HepG2 (cell line): ENCODE measurements around the gene SIRT7. TPM values are rescaled to one million over a fixed set of nuclear protein-coding genes. Genes with fewer than 3 reads are reported as not detected.

Source experiments
- ATAC-seq: fragments of 200-7000 bp; cut with Tn5 transposase; 3 replicates; pipeline ENCODE4 v1.9.1; 2020; ENCODE audit warnings: mild to moderate bottlenecking, moderate library complexity
- BruUV-seq: library from RNA; stranded (reverse); fragments of 400-500 nt; replicated peaks from 2 replicates; lab custom pipeline; 2021; lab: Mats Ljungman, UMichigan
- CTCF ChIA-PET: fragments of 300-600 bp; formaldehyde crosslinking; extraction: SDS; loops from one replicate; lab custom pipeline; 2021; ENCODE audit warnings: low total read pairs, inconsistent platforms, low intra/inter-chr PET ratio; lab: Yijun Ruan, JAX
- POLR2A ChIA-PET: fragments of 350-600 bp; sonication (Branson Sonifier 250); formaldehyde crosslinking; loops from one replicate; lab custom pipeline; 2020; ENCODE audit warnings: antibody characterized with exemption, inconsistent platforms; lab: Yijun Ruan, JAX
- DNase-seq: peaks from one replicate; pipeline ENCODE4 v3.0.0-alpha.2; 2015; ENCODE audit warnings: low spot score
- FAIRE-seq: peaks from 3 replicates; lab custom pipeline; 2011; peaks lifted over from hg19 to GRCh38; lab: Jason Lieb, UNC
- H2AFZ ChIP-seq: one replicate; pipeline ENCODE4 v1.6.1; 2011; ENCODE audit warnings: low read length, inconsistent platforms
- H3K27ac ChIP-seq: fragments of 300-600 bp; 3 replicates; pipeline ENCODE4 v1.8.0; 2011; ENCODE audit warnings: mixed run types, mild to moderate bottlenecking, mixed read lengths, low read length, inconsistent platforms; ENCODE audit not compliant: insufficient read depth; ENCODE audit errors: extremely low read length
- H3K27me3 ChIP-seq, 2 experiments: fragments of 200-600 bp in 1 of 2; 2 replicates in 1 of 2; 3 replicates in 1 of 2; pipeline versions ENCODE4 v1.6.0 to v1.8.0; 2011; ENCODE audit warnings: low read length in 2 of 2, mild to moderate bottlenecking in 2 of 2, moderate library complexity in 2 of 2, inconsistent platforms in 1 of 2; ENCODE audit not compliant: insufficient read depth in 2 of 2, control insufficient read depth in 1 of 2
- H3K36me3 ChIP-seq, 2 experiments: fragments of 200-600 bp in 1 of 2; replicated peaks in 1 of 2; 2 replicates in 1 of 2; 3 replicates in 1 of 2; pipeline versions ENCODE4 v1.5.1 to v1.8.0; 2011; ENCODE audit warnings: low read length in 2 of 2, inconsistent platforms in 1 of 2; ENCODE audit not compliant: insufficient read depth in 2 of 2, control insufficient read depth in 1 of 2
- H3K4me1 ChIP-seq: 2 replicates; pipeline ENCODE4 v1.5.1; 2012; ENCODE audit warnings: low read length, inconsistent platforms; ENCODE audit not compliant: insufficient read depth
- H3K4me2 ChIP-seq: 2 replicates; pipeline ENCODE4 v1.6.0; 2011; ENCODE audit warnings: low read depth, low read length, inconsistent platforms
- H3K4me3 ChIP-seq, 3 experiments: fragments of 200-600 bp in 1 of 3; sonication (generic), shearing (Covaris generic) in 1 of 3; replicated peaks in 1 of 3; 2 replicates each; pipeline ENCODE4 v1.5.1; 2011 to 2016; ENCODE audit warnings: low read length in 3 of 3, inconsistent platforms in 2 of 3, low read depth in 2 of 3, mild to moderate bottlenecking in 2 of 3, control low read depth in 1 of 3, mixed read lengths in 1 of 3; ENCODE audit not compliant: insufficient read depth in 1 of 3
- H3K79me2 ChIP-seq: one replicate; pipeline ENCODE4 v1.6.1; 2011; ENCODE audit warnings: low read length, inconsistent platforms; ENCODE audit not compliant: insufficient read depth
- H3K9ac ChIP-seq: 2 replicates; pipeline ENCODE4 v1.6.0; 2011; ENCODE audit warnings: mild to moderate bottlenecking, low read depth, low read length, inconsistent platforms; ENCODE audit not compliant: insufficient read depth
- H3K9me3 ChIP-seq: 2 replicates; pipeline ENCODE4 v1.5.1; 2012; ENCODE audit warnings: mild to moderate bottlenecking, low read length
- H4K20me1 ChIP-seq: 2 replicates; pipeline ENCODE4 v1.6.0; 2011; ENCODE audit warnings: inconsistent platforms, mild to moderate bottlenecking, low read length, moderate library complexity; ENCODE audit not compliant: insufficient read depth
- AGO2 ChIP-seq: fragments of 200-400 bp; formaldehyde crosslinking; optimal IDR thresholded peaks from 2 replicates; pipeline ENCODE3; 2017; ENCODE audit warnings: mild to moderate bottlenecking, low read depth, low read length, moderate library complexity
- CENPT ChIP-seq: sonication (generic); formaldehyde crosslinking; IDR thresholded peaks from 2 replicates; pipeline ENCODE4 v1.8.0; 2022; ENCODE audit warnings: low read depth, mild to moderate bottlenecking, moderate library complexity, missing genetic modification reagents
- MAFF ChIP-seq: IDR thresholded peaks from 2 replicates; pipeline ENCODE4 v1.6.1; 2011; ENCODE audit warnings: low read depth, low read length, improper control_type of control experiment
- MAFG ChIP-seq: sonication (generic); formaldehyde crosslinking; IDR thresholded peaks from 2 replicates; pipeline ENCODE4 v1.5.1; 2020; ENCODE audit warnings: mild to moderate bottlenecking, missing genetic modification reagents
- MAFK ChIP-seq, 2 experiments: IDR thresholded peaks in 1 of 2; conservative IDR thresholded peaks in 1 of 2; 2 replicates each; pipeline ENCODE4 v1.6.1; 2011; ENCODE audit warnings: improper control_type of control experiment in 2 of 2, low read length in 2 of 2
- NRL ChIP-seq: sonication (generic); formaldehyde crosslinking; IDR thresholded peaks from 2 replicates; pipeline ENCODE4 v1.5.0; 2020; ENCODE audit warnings: missing genetic modification reagents, mild to moderate bottlenecking, moderate library complexity, borderline replicate concordance
- PRPF4 ChIP-seq: fragments of 200-400 bp; formaldehyde crosslinking; IDR thresholded peaks from 2 replicates; pipeline ENCODE4 v1.6.1; 2016; ENCODE audit warnings: low read length, low read depth; ENCODE audit not compliant: poor library complexity, severe bottlenecking
- ZNF768 ChIP-seq: sonication (generic); formaldehyde crosslinking; IDR thresholded peaks from 2 replicates; pipeline ENCODE4 v1.4.0; 2020; ENCODE audit warnings: missing genetic modification reagents
- WGBS: methylation state at CpG from one replicate; pipeline ENCODE4 v1.1.6; 2017; ENCODE audit warnings: low lambda C conversion rate; 5-methylcytosine and 5-hydroxymethylcytosine counted together
- in situ Hi-C: cut with HindIII; loops from 2 replicates; pipeline ENCODE4 v1.10.0; 2017; ENCODE audit warnings: low pct_unique_long_range_greater_than_20kb; ENCODE audit not compliant: extremely low pct_ligation_motif_present
- intact Hi-C: fragments of 100-400 bp; cut with micrococcal nuclease; formaldehyde crosslinking; loops from one replicate; pipeline ENCODE4 v1.10.0; 2022; ENCODE audit not compliant: unreplicated experiment
- polyA plus RNA-seq, 8 experiments: library from polyadenylated mRNA; depleted of rRNA in 3 of 8; stranded (reverse) in 7 of 8; unstranded in 1 of 8; fragments of >200 nt; fragmentation: Illumina TruSeq in 4 of 8; extraction: Trizol in 4 of 8; gene quantifications; 2 replicates each; pipeline versions ENCODE4 v1.2.1 to v1.2.3, GENCODE V29; 2011 to 2016; ENCODE audit warnings: low read depth in 4 of 8, missing spikeins in 1 of 8, mixed read lengths in 1 of 8; ENCODE audit not compliant: insufficient read depth in 1 of 8
- total RNA-seq, 5 experiments: library from RNA; depleted of rRNA; stranded (reverse); fragments of >200 nt; fragmentation: Illumina TruSeq; extraction: Trizol; gene quantifications; 2 replicates each; pipeline ENCODE4 v1.2.3, GENCODE V29; 2016; ENCODE audit warnings: low read depth in 1 of 5
- TF ChIP-seq, protein P1 (sequence below): IDR thresholded peaks from 2 replicates; pipeline ENCODE4 v1.6.1; 2016; ENCODE audit warnings: mild to moderate bottlenecking, missing biosample characterization, missing genetic modification reagents
- TF ChIP-seq, protein P2 (sequence below): sonication (generic); formaldehyde crosslinking; IDR thresholded peaks from 2 replicates; pipeline ENCODE4 v1.4.0; 2020; ENCODE audit warnings: missing genetic modification reagents
- TF ChIP-seq, protein P3 (sequence below): sonication (generic); formaldehyde crosslinking; IDR thresholded peaks from 2 replicates; pipeline ENCODE4 v1.5.0; 2020; ENCODE audit warnings: mild to moderate bottlenecking, missing genetic modification reagents

Gene SIRT7
- total and polyA plus RNA-seq, 2 of the 13 experiments (the other 11 are each of a cell fraction or from before 2014, with no cell fraction given), result 8.3 to 24.8 TPM

DNA sequence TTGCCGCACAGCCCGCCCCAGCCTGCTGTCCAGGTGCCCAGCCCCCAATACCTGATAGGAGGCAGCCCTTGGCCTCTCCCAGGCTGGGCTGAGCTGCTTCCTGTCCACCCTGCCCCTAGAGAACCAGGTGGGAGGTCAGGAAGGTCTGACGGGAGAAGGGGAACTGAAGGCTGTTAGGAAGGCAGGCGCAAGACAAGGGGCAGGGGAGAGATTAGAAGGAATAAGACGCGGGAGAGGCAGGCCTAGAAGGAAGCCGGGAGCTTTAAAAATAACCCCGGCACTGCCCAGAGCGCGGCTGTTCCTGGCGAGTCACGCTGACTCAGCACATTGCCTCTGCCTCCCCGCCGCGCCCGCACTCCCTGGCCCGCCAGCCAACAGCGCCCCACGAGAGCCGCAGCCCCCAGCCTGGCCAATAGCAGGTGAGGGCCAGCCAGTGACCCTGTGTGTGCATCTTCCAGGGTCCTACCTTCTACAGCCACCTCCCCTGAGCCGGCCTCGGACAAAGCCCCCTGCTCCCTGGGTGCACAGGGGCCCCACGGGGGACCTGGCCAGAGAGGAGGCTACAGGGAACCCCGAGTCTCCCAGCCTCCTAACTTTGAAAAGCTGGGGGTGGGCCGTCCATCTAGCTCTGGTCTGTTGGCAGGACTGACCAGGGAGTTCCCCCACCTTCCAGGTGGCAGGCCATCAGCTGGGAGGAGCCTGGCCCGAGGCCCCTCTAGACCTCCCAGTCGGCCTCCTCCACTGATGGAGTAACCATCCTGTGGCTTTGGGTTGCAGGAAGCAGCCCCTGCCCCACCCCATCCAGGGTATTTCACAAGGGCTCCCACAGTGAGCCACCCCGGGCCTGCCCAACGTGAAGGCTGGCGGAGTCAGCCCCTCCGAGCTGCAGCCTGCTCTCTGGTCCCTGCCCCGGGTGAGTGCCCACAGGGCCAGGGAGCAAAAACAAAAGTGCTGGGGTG, 5.6 kb upstream of the SIRT7 start:
- Histone ChIP-seq H3K9ac (no peak overlapping the region), H2AFZ (no peak overlapping the region), H3K4me1 (peaks cover 42% of the 10 kb centered on the region), H3K27me3 (no peaks in the 10 kb centered on the region), H3K9me3 (no peaks in the 10 kb centered on the region), H3K36me3 (peaks cover 21 to 29% of the 10 kb centered on the region in 2 experiments), H3K4me3 (no peak overlapping the region), H3K27ac (peak overlapping the region; percentile 67), H3K79me2 (peaks cover 74% of the 10 kb centered on the region), H3K4me2 (peak overlapping the region; percentile 15; the same call in 1 of the 2 replicates), H4K20me1 (peaks cover 28% of the 10 kb centered on the region)
- intact Hi-C loops (no loop called here), in situ Hi-C loops (no loop called here)
- CTCF ChIA-PET, result no interaction called here
- FAIRE-seq, result no peak
- ATAC-seq, result no peak
- POLR2A ChIA-PET, result interaction anchor here (0.5 to 6.1 kb wide), 10 partner anchors 9 to 100 kb away, joined by 3 to 71 read pairs (median 3); partner anchors contain the start of genes CENPX, LRRC45, PCYT2 and PYCR1
- TF ChIP-seq, protein P1, sequence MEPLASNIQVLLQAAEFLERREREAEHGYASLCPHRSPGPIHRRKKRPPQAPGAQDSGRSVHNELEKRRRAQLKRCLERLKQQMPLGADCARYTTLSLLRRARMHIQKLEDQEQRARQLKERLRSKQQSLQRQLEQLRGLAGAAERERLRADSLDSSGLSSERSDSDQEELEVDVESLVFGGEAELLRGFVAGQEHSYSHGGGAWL (CRISPR knock-in tag), result no peak
- TF ChIP-seq, protein P2, sequence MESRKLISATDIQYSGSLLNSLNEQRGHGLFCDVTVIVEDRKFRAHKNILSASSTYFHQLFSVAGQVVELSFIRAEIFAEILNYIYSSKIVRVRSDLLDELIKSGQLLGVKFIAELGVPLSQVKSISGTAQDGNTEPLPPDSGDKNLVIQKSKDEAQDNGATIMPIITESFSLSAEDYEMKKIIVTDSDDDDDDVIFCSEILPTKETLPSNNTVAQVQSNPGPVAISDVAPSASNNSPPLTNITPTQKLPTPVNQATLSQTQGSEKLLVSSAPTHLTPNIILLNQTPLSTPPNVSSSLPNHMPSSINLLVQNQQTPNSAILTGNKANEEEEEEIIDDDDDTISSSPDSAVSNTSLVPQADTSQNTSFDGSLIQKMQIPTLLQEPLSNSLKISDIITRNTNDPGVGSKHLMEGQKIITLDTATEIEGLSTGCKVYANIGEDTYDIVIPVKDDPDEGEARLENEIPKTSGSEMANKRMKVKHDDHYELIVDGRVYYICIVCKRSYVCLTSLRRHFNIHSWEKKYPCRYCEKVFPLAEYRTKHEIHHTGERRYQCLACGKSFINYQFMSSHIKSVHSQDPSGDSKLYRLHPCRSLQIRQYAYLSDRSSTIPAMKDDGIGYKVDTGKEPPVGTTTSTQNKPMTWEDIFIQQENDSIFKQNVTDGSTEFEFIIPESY (CRISPR knock-in tag), result peak; percentile 51; the same call in 1 of the 2 replicates
- TF ChIP-seq MAFK (conservative IDR thresholded peaks at IDR 0.05 in 1 of 2, IDR thresholded peaks at IDR 0.05 in 1 of 2; ENCODE audit: low read length in 2 of 2) (peak; percentile 97 to 99), ZNF768 (CRISPR knock-in tag) (peak; percentile 18; the same call in 1 of the 2 replicates), PRPF4 (no peak), AGO2 (peak; percentile 73), CENPT (CRISPR knock-in tag) (no peak), NRL (CRISPR knock-in tag) (peak; percentile 66; the same call in 1 of the 2 replicates), MAFF (peak; percentile 96), MAFG (CRISPR knock-in tag) (peak; percentile 78; the same call in 1 of the 2 replicates)
- TF ChIP-seq, protein P3, sequence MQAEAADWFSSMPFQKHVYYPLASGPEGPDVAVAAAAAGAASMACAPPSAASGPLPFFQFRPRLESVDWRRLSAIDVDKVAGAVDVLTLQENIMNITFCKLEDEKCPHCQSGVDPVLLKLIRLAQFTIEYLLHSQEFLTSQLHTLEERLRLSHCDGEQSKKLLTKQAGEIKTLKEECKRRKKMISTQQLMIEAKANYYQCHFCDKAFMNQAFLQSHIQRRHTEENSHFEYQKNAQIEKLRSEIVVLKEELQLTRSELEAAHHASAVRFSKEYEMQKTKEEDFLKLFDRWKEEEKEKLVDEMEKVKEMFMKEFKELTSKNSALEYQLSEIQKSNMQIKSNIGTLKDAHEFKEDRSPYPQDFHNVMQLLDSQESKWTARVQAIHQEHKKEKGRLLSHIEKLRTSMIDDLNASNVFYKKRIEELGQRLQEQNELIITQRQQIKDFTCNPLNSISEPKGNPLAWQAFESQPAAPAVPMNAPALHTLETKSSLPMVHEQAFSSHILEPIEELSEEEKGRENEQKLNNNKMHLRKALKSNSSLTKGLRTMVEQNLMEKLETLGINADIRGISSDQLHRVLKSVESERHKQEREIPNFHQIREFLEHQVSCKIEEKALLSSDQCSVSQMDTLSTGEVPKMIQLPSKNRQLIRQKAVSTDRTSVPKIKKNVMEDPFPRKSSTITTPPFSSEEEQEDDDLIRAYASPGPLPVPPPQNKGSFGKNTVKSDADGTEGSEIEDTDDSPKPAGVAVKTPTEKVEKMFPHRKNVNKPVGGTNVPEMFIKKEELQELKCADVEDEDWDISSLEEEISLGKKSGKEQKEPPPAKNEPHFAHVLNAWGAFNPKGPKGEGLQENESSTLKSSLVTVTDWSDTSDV (CRISPR knock-in tag), result 0 out of 2 replicates have a peak, but pooled peaks have one; percentile 57
- DNase-seq, result no peak
- BruUV-seq, result no TSS peak
- WGBS, result 96% methylated on average over 22 of the region's 32 CpGs
